Transverse colon (tissue), 3 donors: ENCODE data around the gene VTI1A.

Source experiments
- CTCF ChIP-seq, 5 experiments: fragments of 200-600 bp in 3 of 5; fragments of 450-650 bp in 2 of 5; sonication (generic) in 3 of 5; IDR thresholded peaks; 1 replicate in 2 of 5; 2 replicates in 3 of 5; pipeline ENCODE4 v1.5.1; 2016 to 2017; ENCODE audit warnings: antibody characterized with exemption in 5 of 5, inconsistent platforms in 3 of 5, mild to moderate bottlenecking in 2 of 5, moderate library complexity in 1 of 5
- POLR2A ChIP-seq: fragments of 450-650 bp; IDR thresholded peaks from one replicate; pipeline ENCODE4 v1.6.1; 2016; ENCODE audit warnings: antibody characterized with exemption, mild to moderate bottlenecking, moderate library complexity

- TF ChIP-seq CTCF (IDR thresholded peaks at IDR 0.05) (no peak), POLR2A (no peak)
Measured at GRCh38 chr10:112677689-112678088, 230.7 kb downstream of the VTI1A start.
